Measurements from ENCODE around the gene MARVELD2. TPM values are rescaled to one million over a fixed set of nuclear protein-coding genes. Genes with fewer than 3 reads are reported as not detected.
"Not testable (repeated sequence)": the region's sequence is repeated elsewhere in the genome, so short reads cannot be mapped to it uniquely, and the experiment has no call there.

MARVELD2 gene, protein sequence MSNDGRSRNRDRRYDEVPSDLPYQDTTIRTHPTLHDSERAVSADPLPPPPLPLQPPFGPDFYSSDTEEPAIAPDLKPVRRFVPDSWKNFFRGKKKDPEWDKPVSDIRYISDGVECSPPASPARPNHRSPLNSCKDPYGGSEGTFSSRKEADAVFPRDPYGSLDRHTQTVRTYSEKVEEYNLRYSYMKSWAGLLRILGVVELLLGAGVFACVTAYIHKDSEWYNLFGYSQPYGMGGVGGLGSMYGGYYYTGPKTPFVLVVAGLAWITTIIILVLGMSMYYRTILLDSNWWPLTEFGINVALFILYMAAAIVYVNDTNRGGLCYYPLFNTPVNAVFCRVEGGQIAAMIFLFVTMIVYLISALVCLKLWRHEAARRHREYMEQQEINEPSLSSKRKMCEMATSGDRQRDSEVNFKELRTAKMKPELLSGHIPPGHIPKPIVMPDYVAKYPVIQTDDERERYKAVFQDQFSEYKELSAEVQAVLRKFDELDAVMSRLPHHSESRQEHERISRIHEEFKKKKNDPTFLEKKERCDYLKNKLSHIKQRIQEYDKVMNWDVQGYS
- 0.62 TPM for total RNA-seq
- long read RNA-seq, result 0 reads

DNA sequence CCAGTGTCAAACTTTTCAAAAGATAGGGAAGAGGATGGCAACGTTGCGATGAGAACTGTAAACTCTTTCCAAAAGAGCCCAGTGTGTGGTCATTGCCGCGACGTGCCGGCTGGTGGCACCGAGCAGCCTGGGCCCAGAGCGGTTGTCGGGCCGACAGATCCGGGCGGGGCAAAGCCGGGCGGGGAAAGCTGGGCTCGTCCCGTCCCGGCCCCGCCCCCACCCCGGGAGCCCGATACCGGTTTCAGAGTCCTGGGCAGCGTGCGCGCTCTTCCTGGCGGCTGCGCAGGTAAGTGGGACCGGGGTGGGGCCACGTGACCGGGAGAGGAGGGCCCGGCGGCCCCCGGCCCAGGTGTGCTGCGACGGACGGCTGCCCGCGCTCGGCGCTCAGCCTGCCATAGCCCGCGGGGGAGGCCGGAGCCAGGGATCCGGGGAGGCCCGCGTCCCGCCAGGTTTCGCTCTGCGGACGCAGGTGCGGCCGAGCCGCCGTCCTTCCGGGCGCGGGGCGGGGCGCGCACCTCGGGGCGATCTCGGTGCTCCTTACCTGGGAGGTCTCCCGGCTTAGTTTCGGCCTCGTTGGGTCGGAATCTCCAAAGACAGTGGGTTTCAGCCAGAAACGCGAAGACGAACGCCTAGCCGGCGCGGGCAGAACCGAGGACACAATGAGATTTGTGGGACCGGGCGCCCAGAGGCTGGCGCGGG, at the start of gene MARVELD2:
Gene MARVELD2, plus strand, starts transcription at position 232 of the 699 bp plus-strand sequence. CDS start 4,270 bp downstream, outside the sequence.
- DNase-seq (ENCODE audit: low spot score), result peak; percentile 77

DNA sequence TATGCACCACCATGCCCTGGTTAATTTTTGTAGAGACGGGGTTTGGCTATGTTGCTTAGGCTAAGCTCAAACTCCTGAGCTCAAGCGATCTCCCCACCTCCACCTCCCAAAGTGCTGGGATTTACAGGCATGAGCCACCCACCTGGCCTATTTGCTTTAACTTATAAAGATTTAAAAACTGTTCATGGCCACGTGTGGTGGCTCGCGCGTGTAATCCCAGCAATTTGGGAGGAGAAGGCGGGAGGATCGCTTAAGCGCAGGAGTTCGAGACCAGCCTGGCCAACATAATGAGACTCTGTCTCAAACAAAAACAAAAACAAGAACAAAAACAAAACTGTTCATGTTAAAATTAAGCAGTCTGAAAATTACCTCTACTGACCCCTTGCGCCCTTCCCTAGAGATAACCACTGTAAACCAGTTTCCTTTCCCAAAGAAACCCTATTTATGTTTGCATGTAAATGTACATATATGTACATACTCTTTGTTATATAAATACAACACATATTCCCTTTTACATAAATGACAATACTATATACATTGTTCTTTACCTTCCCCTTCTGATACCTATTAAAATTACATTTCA, 47.1 kb upstream of the MARVELD2 start:
- intact Hi-C loops (cut with DNase I), result loop anchor here (10.0 kb wide), 1 partner anchor 273 kb away; the partner anchor contains the start of gene SLC30A5
- DNase-seq (ENCODE audit: low spot score), result no peak

More for the DNA sequence above, at the start of gene MARVELD2:
- intact Hi-C loops (cut with DNase I), result no loop called here

DNA sequence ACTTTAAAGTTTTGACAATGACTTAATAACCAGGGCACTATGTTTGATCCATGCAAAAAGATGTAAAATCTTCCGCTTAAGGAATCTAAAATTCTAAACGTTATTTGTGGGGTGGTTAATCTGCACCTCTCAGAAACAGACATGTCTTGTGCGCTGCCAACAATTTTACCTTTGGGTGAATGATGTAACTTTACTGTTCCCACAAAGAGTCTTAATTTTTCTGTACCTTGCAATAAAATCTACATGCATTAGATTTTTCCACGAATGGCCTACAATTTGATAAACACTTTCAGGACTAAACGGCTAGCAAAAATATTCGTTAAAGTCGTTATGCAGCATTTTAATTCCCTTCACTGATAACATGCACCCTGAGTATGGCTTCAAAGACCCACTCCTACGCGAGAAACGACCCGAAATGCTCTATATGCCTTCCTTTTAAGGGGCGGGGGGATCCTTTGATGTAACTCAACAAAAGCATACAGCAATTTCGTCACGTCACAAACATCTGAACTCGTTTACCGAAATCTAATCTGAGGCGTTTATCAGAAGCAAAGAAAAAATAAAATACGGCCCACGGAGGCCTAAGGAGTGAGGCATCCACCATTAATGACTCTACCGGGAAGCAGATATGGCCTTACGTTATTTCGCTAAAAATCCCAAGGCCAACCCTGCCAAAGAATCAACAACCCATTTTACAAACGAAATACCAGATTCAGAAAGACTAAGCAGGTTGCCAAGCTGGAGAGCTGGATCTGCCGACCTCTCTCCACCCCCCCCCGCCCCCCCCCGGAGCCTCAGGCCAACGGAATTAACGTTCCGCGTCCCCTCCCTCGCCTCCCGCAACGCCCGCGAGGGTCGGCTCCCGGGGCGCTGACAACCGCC, 46.2 kb upstream of the MARVELD2 start:
- intact Hi-C loops (cut with DNase I), result loop anchor here (10.0 kb wide), 1 partner anchor 274 kb away; the partner anchor contains the start of gene SLC30A5
- no peak for DNase-seq (ENCODE audit: low spot score)

DNA sequence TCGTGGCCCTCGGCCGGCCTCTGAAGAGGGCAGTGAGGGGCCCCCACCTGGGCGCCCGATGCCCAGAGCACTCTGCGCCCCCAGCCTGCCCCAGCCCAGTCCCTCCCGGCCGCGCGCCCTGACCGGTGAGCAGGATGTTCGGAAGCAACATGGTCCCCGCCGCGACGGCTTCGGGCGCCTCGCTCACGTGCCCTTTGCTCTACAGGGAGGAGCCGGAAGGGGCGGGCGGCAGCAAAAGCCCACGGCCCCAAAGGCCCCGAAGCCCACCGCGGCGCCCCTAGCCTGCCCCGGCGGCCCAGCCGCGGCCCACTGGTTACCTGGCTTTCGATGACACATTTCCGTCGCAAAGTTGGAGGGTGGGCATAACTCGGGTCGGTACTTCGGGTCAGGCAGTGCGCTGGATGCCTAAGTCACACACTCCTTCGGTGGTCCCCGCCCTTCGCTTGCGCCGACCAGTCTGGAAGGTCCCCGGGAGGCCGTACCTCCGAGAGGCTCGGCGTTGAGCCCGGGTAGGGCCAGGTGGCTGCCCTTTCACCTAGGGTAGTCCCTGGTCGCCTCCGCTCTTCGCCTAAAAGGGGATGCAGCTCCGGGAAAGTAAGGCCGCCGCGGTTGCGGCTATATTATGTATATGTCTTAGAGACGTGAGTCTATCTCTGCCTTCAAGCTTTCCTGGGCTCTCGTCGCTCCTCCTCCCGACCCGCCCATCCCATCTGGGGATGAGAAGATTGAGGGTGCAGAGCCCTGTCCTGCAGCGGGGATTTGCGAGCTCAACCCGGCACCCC, 45.4 kb upstream of the MARVELD2 start, which contains the start of the genes AK6, RAD17 and TAF9:
Gene AK6, minus strand, starts transcription at position 181 of the 782 bp plus-strand sequence. Its CDS starts 30 bp downstream, at position 151.
Gene RAD17, plus strand, starts transcription at position 479 of the 782 bp plus-strand sequence. CDS start 2,391 bp downstream, outside the sequence.
Gene TAF9, minus strand, starts transcription at position 181 of the 782 bp plus-strand sequence. CDS start 3,783 bp downstream, outside the sequence.
- intact Hi-C loops (cut with DNase I), result loop anchor here (10.0 kb wide), 2 partner anchors 255 to 275 kb away; partner anchors contain the start of gene SLC30A5

DNA sequence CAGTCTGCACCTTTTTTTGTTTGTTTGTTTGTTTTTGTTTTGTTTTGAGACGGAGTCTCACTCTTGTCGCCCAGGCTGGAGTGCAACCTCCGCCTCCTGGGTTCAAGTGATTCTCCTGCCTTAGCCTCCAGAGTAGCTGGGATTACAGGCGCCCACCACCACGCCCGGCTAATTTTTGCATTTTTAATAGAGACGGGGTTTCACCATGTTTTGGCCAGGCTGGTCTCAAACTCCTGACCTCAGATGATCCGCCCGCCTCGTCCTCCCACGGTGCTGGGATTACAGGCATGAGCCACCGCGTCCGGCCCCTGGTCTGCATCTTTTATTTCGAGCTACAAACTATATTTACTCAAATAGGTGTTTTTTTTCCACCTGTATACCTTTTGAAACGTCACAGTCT, 44.6 kb upstream of the MARVELD2 start:
- DNase-seq (ENCODE audit: low spot score), result not testable (repeated sequence)
- intact Hi-C loops (cut with DNase I), result loop anchor here (10.0 kb wide), 1 partner anchor 256 kb away; no protein-coding TSS in a partner anchor

More for the DNA sequence above, 45.4 kb upstream of the MARVELD2 start, which contains the start of the genes AK6, RAD17 and TAF9:
- DNase-seq (ENCODE audit: low spot score), result peak; percentile 97

DNA sequence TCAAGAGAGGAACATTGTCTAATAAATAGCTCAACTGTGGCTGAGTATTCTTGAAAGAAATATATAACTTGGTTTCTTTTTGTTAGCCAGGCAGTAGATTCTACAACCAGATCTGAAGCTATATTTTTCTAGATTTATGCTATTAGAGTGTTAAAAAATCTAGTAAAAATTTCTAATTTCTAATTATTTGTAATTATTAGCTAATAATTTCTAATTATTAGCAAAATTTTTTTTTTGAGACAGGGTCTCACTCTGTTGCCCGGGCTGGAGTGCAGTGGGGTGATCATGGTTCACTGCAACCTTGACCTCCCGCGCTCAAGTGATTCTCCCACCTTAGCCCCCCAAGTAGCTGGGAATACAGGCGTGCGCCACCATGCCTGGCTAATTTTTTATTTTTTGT, 42.5 kb upstream of the MARVELD2 start:
- DNase-seq (ENCODE audit: low spot score), result no peak
- intact Hi-C loops (cut with DNase I), result loop anchor here (10.0 kb wide), 1 partner anchor 258 kb away; no protein-coding TSS in a partner anchor

DNA sequence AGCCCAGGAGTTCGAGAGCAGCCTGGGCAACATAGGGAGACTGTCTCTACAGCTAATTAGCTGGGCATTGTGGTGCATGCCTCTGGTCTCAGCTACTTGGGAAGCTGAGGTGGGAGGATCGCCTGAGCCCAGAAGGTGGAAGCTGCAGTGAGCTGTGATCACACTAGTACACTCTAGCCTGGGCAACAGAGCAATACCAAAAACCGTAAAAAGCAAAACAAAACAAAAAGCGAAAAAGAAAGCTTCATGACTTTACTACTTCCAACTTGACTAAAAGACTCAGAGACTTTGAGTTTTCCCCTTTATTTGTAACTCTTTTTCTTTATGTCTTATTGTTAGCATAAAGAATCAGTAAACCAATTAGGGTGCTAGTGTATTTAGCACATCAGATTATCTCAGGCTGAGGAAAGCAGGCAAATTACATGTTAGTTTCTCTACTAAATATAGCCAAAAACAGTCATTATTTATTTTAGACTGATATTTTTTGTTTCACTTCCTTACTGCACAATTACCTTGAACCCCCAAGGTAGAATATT, 39.9 kb upstream of the MARVELD2 start:
- no peak for DNase-seq (ENCODE audit: low spot score)
- intact Hi-C loops (cut with DNase I), result loop anchor here (10.0 kb wide), 1 partner anchor 260 kb away; no protein-coding TSS in a partner anchor

DNA sequence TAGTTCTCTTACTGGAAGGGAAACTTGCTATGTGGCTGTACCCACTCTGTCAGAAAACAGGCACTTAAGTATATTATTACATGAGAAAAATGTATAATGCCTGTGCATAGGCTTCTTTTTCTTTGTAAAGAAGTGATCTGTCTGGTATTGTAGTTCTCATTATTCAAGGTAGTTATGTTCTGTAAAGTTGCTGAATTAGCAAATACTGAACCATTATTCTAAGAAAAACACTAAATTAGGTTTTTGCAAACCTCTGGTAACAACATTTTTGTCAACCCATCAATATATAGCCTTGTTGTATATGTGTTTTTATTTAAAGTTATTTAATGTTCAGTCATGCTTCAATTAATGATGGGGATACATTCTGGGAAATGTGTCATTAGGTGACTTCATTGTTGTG, 36.5 kb upstream of the MARVELD2 start:
- no peak for DNase-seq (ENCODE audit: low spot score)

DNA sequence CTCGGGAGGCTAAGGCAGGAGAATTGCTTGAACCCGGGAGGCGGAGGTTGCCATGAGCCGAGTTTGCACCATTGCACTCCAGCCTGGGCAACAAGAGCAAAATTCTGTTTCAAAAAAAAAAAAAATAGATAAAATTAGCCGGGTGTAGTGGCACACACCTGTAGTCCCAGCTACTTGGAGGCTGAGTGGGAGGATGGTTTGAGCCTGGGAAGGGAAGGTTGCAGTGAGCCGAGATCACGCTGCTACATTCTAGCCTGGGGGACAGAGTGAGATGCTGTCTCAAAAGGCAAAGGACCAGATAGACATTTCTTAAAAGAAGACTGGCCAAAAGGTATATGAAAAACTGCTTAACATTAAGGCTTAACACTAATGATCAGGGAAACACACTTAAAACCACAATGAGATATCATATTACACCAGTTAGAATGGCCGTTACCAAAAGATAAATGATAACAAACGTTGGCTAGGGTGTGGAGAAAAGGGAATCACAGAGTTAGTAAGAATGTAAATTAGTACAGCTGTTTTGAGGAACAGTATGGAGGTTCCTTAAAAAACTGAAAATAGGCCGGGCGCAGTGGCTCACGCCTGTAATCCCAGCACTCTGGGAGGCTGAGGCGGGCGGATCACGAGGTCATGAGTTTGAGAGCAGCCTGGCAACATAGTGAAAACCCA, 10.1 kb upstream of the MARVELD2 start:
- no peak for DNase-seq (ENCODE audit: low spot score)
- intact Hi-C loops (cut with DNase I), result no loop called here

More for the DNA sequence above, 36.5 kb upstream of the MARVELD2 start:
- intact Hi-C loops (cut with DNase I), result loop anchor here (10.0 kb wide), 1 partner anchor 264 kb away; no protein-coding TSS in a partner anchor

DNA sequence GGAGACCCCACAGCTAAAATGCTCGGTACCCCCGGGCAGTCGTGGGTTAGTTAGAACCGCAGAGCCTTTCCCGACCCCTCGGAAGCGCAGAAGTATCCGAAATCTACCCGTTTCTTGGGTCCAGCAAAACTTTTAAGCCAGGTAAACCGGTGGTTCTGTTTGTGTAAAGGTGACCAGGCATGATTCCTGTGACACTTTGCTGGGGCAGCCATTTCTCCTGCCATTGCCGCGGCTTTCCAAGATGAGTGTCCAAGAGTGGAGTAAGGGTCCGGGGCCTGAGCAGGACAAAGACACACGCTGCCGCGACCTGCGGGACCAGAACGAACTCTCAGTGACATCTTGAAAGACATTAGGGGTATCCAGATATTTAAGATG, 655 bp downstream of the MARVELD2 start:
- intact Hi-C loops (cut with DNase I), result no loop called here
- no peak for DNase-seq (ENCODE audit: low spot score)

DNA sequence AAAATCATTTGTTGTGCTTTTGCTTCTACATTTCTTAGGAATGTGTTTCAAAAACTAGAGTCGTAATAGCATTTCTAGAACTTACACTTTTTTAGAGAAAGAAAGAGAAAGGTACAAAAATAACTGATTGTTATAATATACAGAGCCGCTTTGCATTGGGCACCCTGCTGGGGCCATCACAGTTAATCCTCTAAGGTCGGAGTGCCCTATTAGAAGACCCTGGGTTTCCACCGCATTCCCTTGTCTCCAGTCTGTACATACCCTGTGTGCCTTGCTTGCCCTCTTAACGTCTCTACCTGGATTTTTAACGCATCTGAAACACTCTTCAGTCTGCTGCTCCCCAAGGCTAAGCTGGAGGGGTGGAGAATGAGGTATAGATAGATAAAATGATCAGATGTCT, 1.3 kb downstream of the MARVELD2 start:
- intact Hi-C loops (cut with DNase I), result no loop called here
- no peak for DNase-seq (ENCODE audit: low spot score)

DNA sequence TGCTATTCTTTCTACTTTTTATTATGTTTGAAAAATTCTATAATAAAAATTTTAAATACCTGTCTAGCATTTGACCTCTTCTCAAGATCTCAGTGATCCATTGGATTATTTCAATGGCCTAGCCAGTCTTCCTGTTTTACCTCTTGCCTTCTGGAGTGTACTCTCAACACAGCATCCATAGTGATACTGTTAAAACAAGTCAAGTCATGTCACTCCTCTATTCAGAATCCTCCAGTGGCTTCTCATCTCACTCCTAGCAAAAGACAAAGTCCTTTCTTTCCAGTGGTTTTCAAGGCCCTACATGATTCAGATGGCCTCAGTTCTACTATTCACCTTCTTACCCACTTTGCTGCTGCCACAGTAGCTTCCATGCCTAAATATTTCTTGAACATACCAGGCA, 1.8 kb downstream of the MARVELD2 start:
- DNase-seq (ENCODE audit: low spot score), result no peak
- intact Hi-C loops (cut with DNase I), result no loop called here

DNA sequence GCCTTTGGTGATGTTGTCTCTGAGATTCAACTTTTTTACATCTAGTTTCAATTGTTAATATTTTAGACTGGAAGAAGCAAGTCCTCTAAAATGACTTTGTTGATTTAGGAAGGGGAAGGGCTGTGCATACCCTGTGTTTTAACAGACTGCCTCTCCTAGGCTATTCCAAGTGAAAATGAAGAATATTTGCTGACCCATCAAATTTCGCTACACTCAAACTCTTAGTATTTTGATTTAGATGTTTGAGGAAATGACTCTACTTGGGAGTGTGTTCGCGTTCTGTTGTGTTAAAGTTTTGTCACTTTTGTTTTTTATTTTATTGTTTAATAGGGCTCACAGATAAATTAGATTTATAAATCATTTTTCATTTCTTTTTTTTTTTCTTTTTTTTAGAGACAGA, 3.6 kb downstream of the MARVELD2 start:
- DNase-seq (ENCODE audit: low spot score), result no peak
- intact Hi-C loops (cut with DNase I), result no loop called here

DNA sequence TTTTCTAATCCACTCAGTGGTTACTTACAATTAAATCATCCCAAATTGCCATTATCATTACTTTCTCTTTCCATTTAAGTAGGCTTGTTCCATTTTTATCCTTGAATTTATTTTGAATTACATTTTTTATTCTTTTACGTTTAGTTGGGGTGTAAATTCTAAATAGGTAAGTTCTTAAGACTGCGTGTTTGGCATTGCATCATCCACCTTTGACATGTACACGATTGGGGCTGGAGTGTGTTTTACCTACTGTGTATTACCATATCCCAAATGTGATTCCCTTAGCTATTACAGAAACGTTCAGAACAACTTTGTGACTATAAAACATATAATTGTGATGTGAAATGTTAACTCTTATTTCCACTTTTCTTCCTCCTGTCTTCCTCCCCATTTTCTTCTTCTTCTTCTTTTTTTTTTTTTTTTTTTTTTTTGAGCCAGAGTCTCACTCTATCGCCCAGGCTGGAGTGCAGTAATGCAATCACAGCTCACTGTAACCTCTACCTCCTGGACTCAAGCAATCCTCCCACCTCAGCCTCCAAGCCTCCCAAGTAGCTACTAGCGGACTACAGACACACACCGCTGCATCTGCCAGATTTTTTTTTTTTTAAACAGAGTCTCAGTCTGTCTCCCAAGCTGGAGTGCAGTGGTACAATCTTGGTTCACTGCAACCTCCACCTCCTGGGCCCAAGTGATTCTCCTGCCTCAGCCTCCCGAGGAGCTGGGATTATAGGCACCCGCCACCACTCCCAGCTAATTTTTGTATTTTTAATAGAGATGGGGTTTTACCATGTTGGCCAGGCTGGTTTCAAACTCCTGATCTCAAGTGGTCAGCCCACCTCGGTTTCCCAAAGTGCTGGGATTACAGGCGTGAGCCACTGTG, 16.7 kb downstream of the MARVELD2 start:
- intact Hi-C loops (cut with DNase I), result no loop called here
- no peak for DNase-seq (ENCODE audit: low spot score)

DNA sequence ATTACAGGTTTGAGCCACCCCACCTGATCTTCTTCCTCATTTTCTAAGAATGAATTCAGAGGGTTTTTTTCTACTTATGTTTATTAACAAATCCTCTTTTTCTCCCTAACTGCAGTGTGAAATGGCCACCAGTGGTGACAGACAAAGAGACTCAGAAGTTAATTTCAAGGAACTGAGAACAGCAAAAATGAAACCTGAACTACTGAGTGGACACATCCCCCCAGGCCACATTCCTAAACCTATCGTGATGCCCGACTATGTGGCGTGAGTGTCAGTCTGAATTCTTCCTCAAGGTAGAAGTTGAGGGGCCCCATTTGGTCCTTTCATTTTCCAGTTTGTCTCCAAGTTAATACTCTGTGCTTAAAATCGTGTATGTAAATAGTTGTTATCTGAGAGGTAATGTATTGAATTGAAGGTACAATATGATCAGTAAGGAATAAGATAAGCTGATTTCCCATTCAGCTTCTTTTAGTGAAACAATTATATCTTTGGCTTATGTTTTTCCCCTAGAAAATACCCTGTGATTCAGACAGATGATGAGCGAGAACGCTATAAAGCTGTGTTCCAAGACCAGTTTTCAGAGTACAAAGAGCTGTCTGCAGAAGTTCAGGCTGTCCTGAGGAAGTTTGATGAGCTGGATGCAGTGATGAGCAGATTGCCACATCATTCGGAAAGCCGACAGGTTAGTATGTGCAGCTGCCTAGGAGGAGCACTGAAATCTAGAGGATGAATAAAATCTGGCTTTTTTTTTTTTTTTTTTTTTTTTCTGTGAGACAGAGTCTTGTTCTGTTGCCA, 17.7 kb downstream of the MARVELD2 start:
- intact Hi-C loops (cut with DNase I), result no loop called here
- no peak for DNase-seq (ENCODE audit: low spot score)
